ENCODE measurements around the gene ADAMTS19. TPM values are rescaled to one million over a fixed set of nuclear protein-coding genes. Genes with fewer than 3 reads are reported as not detected.

The ADAMTS19 gene
- total RNA-seq (2014; rRNA removed; shearing (Covaris generic)): not detected in 2 replicates
- total RNA-seq (2022): not detected in 2 replicates
- Bru-seq, nascent RNA: not detected
- not detected for BruChase-seq, experiment 1, labeled RNA remaining after a 6-hour chase
- percentile 0 among the genes with signal in this experiment for BruChase-seq, experiment 2, labeled RNA remaining after a 2-hour chase
- long read RNA-seq: 0 reads

- Histone ChIP-seq H3K4me3 (ENCODE audit: low read depth, low read length, poor library complexity, severe bottlenecking) (no peak within 1 kb of the TSS), H2AFZ (ENCODE audit: low read length) (no peak within 1 kb of the TSS), H3K4me2 (ENCODE audit: low read length) (no peak within 1 kb of the TSS), H3K9me3 (ENCODE audit: low read length) (no peaks in the 10 kb centered on the region), H4K20me1 (ENCODE audit: insufficient read depth, low read length) (no peaks in the 10 kb centered on the region), H3K9me2 (ENCODE audit: insufficient read depth, low read length) (no peaks in the 10 kb centered on the region), H3K79me2 (ENCODE audit: insufficient read depth, low read depth, low read length) (no peaks in the 10 kb centered on the region), H3K27ac (ENCODE audit: low read depth, low read length, poor library complexity, severe bottlenecking) (no peak within 1 kb of the TSS), H3K36me3 (ENCODE audit: insufficient read depth, low read length) (no peaks in the 10 kb centered on the region), H3K4me1 (ENCODE audit: insufficient read depth, low read length, poor library complexity, severe bottlenecking) (no peaks in the 10 kb centered on the region)
- intact Hi-C loops (cut with micrococcal nuclease; ENCODE audit: unreplicated experiment): no loop called here
- DNase-seq (ENCODE audit: low spot score): no peak
- no peak for TF ChIP-seq EZH2phosphoT487 (IDR thresholded peaks at IDR 0.05; ENCODE audit: borderline replicate concordance, low read depth, low read length)
- ChIA-PET POLR2A (no interaction called here), CTCF (ENCODE audit: unreplicated experiment) (no interaction called here)
- BruUV-seq (replicated peaks): no TSS peak
Measured at GRCh38 chr5:129459777-129460671, at the start of gene ADAMTS19. TSS of gene ADAMTS19 (plus strand) at chr5:129460298. CDS start at chr5:129460392, 94 bp downstream.

DNA sequence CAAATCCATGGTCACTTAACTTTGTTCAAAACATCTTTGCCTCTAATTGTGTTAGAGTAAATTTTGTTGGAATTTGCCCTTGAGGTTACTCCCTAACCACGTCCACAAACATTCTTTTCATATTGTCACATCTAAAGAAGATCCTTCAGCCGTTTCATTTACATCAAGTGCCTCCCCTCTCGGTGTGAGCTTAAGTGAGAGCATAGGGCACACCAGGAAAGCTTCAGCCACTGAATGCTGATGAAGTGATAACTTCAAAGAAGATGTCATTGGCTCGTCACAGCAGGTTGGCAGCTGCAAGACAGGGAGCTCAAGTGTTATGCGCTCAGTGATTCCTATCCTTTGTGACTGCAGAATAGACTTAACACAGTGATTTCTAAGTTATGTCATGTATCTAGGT, 49.6 kb upstream of the ADAMTS19 start:
- TF ChIP-seq, protein P1, sequence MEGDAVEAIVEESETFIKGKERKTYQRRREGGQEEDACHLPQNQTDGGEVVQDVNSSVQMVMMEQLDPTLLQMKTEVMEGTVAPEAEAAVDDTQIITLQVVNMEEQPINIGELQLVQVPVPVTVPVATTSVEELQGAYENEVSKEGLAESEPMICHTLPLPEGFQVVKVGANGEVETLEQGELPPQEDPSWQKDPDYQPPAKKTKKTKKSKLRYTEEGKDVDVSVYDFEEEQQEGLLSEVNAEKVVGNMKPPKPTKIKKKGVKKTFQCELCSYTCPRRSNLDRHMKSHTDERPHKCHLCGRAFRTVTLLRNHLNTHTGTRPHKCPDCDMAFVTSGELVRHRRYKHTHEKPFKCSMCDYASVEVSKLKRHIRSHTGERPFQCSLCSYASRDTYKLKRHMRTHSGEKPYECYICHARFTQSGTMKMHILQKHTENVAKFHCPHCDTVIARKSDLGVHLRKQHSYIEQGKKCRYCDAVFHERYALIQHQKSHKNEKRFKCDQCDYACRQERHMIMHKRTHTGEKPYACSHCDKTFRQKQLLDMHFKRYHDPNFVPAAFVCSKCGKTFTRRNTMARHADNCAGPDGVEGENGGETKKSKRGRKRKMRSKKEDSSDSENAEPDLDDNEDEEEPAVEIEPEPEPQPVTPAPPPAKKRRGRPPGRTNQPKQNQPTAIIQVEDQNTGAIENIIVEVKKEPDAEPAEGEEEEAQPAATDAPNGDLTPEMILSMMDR (conservative IDR thresholded peaks at IDR 0.05; ENCODE audit: low read length): no peak
- no peak for TF ChIP-seq EZH2phosphoT487 (IDR thresholded peaks at IDR 0.05; ENCODE audit: borderline replicate concordance, low read depth, low read length)
- no peak overlapping the region for H3K4me2 ChIP-seq (ENCODE audit: low read length)
- intact Hi-C loops (cut with micrococcal nuclease; ENCODE audit: unreplicated experiment): no loop called here
- H4K20me1 ChIP-seq (ENCODE audit: insufficient read depth, low read length): no peaks in the 10 kb centered on the region
- H3K9me2 ChIP-seq (ENCODE audit: insufficient read depth, low read length): no peaks in the 10 kb centered on the region
- no peaks in the 10 kb centered on the region for H3K9me3 ChIP-seq (ENCODE audit: low read length)
- no peaks in the 10 kb centered on the region for H3K36me3 ChIP-seq (ENCODE audit: insufficient read depth, low read length)
- no peak overlapping the region for H3K4me3 ChIP-seq (ENCODE audit: low read depth, low read length, poor library complexity, severe bottlenecking)
- DNase-seq (ENCODE audit: low spot score): no peak
- no peaks in the 10 kb centered on the region for H3K4me1 ChIP-seq (ENCODE audit: insufficient read depth, low read length, poor library complexity, severe bottlenecking)
- H3K27ac ChIP-seq (ENCODE audit: low read depth, low read length, poor library complexity, severe bottlenecking): no peak overlapping the region
- no peak overlapping the region for H2AFZ ChIP-seq (ENCODE audit: low read length)
- ChIA-PET CTCF (ENCODE audit: unreplicated experiment) (no interaction called here), POLR2A (interaction anchor here (1.0 kb wide), 1 partner anchor 19 kb away, joined by 3 read pairs; no protein-coding TSS in a partner anchor)
- no TSS peak for BruUV-seq (replicated peaks)
- no peaks in the 10 kb centered on the region for H3K79me2 ChIP-seq (ENCODE audit: insufficient read depth, low read depth, low read length)

DNA sequence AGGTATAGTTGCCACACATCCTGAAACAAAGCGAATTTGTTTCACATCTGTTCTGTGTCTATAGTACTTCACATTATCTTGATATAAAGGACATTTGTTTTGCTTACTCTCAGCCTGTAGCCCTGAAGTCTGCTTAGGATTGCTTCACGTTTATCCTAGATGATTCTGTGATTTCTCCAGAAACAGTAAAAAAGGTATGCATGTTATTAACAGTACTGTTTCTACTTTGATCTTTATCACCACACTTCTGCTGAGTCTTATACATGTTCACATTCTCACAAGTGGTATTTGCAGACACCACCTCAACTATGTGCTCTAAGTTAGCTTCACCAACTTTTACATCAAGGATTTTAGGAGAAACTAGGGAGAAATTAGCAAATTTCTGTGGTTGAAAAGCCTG, 47.4 kb upstream of the ADAMTS19 start:
- H3K9me3 ChIP-seq (ENCODE audit: low read length): no peaks in the 10 kb centered on the region
- no peak overlapping the region for H3K4me3 ChIP-seq (ENCODE audit: low read depth, low read length, poor library complexity, severe bottlenecking)
- intact Hi-C loops (cut with micrococcal nuclease; ENCODE audit: unreplicated experiment): no loop called here
- TF ChIP-seq, protein P1 (conservative IDR thresholded peaks at IDR 0.05; ENCODE audit: low read length): no peak
- TF ChIP-seq EZH2phosphoT487 (IDR thresholded peaks at IDR 0.05; ENCODE audit: borderline replicate concordance, low read depth, low read length): no peak
- DNase-seq (ENCODE audit: low spot score): no peak
- CTCF ChIA-PET (ENCODE audit: unreplicated experiment): no interaction called here
- no peaks in the 10 kb centered on the region for H3K4me1 ChIP-seq (ENCODE audit: insufficient read depth, low read length, poor library complexity, severe bottlenecking)
- POLR2A ChIA-PET: no interaction called here
- H3K9me2 ChIP-seq (ENCODE audit: insufficient read depth, low read length): no peaks in the 10 kb centered on the region
- H3K27ac ChIP-seq (ENCODE audit: low read depth, low read length, poor library complexity, severe bottlenecking): no peak overlapping the region
- no peaks in the 10 kb centered on the region for H3K79me2 ChIP-seq (ENCODE audit: insufficient read depth, low read depth, low read length)
- H4K20me1 ChIP-seq (ENCODE audit: insufficient read depth, low read length): no peaks in the 10 kb centered on the region
- no peaks in the 10 kb centered on the region for H3K36me3 ChIP-seq (ENCODE audit: insufficient read depth, low read length)
- no TSS peak for BruUV-seq (replicated peaks)
- no peak overlapping the region for H3K4me2 ChIP-seq (ENCODE audit: low read length)
- no peak overlapping the region for H2AFZ ChIP-seq (ENCODE audit: low read length)
